GM12873 (cell line): ENCODE data around the gene APLP2.

Experiments used
- TF ChIP-seq, protein P1 (sequence below): IDR thresholded peaks from 2 replicates; pipeline ENCODE4 v1.5.1; 2012; ENCODE audit warnings: low read depth, mild to moderate bottlenecking, moderate library complexity, low read length, control low read depth; ENCODE audit not compliant: insufficient read depth; ENCODE audit errors: missing control alignments

The APLP2 gene

DNA sequence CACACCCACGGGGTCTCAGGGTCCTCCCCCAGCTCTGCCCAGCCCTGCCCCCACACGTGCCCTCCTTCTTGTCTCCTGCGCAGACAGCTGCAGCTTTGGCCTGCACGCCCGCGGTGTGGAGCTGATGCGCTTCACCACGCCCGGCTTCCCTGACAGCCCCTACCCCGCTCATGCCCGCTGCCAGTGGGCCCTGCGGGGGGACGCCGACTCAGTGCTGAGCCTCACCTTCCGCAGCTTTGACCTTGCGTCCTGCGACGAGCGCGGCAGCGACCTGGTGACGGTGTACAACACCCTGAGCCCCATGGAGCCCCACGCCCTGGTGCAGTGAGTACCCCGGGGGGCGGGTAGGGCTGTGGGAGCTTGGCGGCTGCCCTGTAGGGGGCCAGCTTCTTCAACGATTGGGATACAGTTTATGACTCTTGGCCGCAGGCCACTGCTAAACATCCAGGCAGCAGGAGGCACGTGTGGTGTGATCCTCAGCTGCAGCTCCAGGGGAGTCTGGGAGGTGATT lies 120.7 kb downstream of the APLP2 start:
- TF ChIP-seq, protein P1, sequence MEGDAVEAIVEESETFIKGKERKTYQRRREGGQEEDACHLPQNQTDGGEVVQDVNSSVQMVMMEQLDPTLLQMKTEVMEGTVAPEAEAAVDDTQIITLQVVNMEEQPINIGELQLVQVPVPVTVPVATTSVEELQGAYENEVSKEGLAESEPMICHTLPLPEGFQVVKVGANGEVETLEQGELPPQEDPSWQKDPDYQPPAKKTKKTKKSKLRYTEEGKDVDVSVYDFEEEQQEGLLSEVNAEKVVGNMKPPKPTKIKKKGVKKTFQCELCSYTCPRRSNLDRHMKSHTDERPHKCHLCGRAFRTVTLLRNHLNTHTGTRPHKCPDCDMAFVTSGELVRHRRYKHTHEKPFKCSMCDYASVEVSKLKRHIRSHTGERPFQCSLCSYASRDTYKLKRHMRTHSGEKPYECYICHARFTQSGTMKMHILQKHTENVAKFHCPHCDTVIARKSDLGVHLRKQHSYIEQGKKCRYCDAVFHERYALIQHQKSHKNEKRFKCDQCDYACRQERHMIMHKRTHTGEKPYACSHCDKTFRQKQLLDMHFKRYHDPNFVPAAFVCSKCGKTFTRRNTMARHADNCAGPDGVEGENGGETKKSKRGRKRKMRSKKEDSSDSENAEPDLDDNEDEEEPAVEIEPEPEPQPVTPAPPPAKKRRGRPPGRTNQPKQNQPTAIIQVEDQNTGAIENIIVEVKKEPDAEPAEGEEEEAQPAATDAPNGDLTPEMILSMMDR = no peak

DNA sequence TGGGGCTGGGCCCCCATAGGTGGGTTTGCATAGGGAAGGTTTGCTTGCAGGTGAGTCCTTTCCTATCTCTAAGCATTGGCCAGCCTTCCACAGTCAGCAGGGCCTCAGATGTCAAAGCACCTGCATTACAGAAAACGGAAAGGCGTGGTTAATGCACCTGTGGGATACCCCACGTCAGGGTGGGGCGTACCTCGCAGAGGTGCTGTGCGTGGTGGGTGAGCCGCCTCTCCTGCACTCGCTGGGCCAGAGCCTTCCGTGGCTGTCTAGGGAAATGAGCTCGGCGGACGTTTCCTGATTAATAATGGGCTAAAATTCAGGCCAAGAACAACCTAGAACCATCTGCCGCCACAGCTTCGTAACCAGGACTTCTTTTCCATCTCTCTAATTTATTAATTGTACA lies 122.2 kb downstream of the APLP2 start:
- TF ChIP-seq, protein P1 = no peak

DNA sequence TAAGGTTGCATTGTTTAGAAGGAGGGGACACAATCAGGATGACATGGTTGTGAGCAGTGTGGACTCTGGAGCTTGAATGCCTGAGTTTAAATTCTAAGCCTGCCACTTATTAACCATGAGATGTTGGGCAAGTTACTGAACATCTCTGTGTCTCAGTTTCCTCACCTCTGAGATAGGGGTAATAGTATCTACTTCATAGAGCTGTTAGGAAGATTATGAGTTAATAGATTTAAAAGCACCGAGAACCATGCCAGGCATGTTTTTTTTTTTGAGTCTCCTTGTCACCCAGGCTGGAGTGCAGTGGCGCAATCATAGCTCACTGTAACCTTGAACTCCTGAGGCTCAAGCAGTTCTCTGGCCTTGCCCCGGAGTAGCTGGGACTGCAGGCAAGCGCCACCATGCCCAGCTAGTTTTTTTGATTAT lies 123.2 kb downstream of the APLP2 start:
- TF ChIP-seq, protein P1 = no peak
